Endothelial cell (in vitro differentiated cells): Measurements from ENCODE around the gene HDAC11. TPM values are rescaled to one million over a fixed set of nuclear protein-coding genes. Genes with fewer than 3 reads are reported as not detected.

Experiments
- DNase-seq: peaks from one replicate; pipeline ENCODE4 v3.0.0; 2021; ENCODE audit warnings: low spot score
- H3K27ac Mint-ChIP-seq: one replicate; pipeline ENCODE4 v1.8.0; 2021; ENCODE audit warnings: mixed read lengths, inconsistent platforms; ENCODE audit not compliant: unreplicated experiment
- H3K27me3 Mint-ChIP-seq: one replicate; pipeline ENCODE4 v1.8.0; 2021; ENCODE audit warnings: mild to moderate bottlenecking, moderate library complexity, mixed read lengths, inconsistent platforms; ENCODE audit not compliant: unreplicated experiment
- H3K36me3 Mint-ChIP-seq: one replicate; pipeline ENCODE4 v1.8.0; 2021; ENCODE audit warnings: mild to moderate bottlenecking, low read depth, mixed read lengths, inconsistent platforms; ENCODE audit not compliant: unreplicated experiment
- H3K4me1 Mint-ChIP-seq: one replicate; pipeline ENCODE4 v1.8.0; 2021; ENCODE audit warnings: mild to moderate bottlenecking, mixed read lengths, inconsistent platforms; ENCODE audit not compliant: unreplicated experiment
- H3K4me3 Mint-ChIP-seq: one replicate; pipeline ENCODE4 v1.8.0; 2021; ENCODE audit warnings: mild to moderate bottlenecking, mixed read lengths, inconsistent platforms; ENCODE audit not compliant: unreplicated experiment
- H3K9me3 Mint-ChIP-seq: one replicate; pipeline ENCODE4 v1.8.0; 2021; ENCODE audit warnings: mixed read lengths, inconsistent platforms; ENCODE audit not compliant: unreplicated experiment
- total RNA-seq: library from RNA; stranded (reverse); fragmentation: NEBNext Ultra II Directional; extraction: Animal tissue kit (Norgen Biotek cat#: 25700); gene quantifications from one replicate; pipeline ENCODE4 v1.2.1, GENCODE V29; 2021; ENCODE audit not compliant: unreplicated experiment
- TF ChIP-seq, protein P1 (sequence below): fragments of 200-600 bp; sonication (generic); IDR thresholded peaks from one replicate; pipeline ENCODE4 v1.5.0; 2021; ENCODE audit warnings: antibody characterized with exemption; ENCODE audit not compliant: unreplicated experiment

The HDAC11 gene
- total RNA-seq, 1 donor from 2014 or later = 14.8 TPM

DNA sequence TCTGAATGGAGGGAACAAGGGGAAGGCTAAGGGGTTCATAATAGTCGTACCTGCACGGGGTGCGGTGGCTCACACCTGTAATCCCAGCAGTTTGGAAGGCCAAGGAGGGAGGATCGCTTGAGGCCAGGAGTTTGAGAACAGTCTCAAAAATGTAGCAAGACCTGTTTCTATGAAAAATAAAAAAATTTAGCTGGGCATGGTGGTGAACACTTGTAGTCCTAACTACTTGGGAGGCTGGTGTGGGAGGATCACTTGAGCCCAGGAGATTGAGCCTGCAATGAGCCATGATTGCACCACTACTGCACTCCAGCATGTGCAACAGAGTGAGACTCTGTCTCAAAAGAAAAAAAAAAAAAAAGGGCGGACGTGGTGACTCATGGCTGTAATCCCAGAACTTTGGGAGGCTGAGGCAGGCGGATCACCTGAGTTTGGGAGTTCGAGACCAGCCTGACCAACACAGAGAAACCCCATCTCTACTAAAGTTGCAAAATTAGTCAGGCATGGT is 17.9 kb upstream of the HDAC11 start:
- H3K27me3 Mint-ChIP-seq = no peaks in the 10 kb centered on the region
- DNase-seq = no peak
- TF ChIP-seq, protein P1, sequence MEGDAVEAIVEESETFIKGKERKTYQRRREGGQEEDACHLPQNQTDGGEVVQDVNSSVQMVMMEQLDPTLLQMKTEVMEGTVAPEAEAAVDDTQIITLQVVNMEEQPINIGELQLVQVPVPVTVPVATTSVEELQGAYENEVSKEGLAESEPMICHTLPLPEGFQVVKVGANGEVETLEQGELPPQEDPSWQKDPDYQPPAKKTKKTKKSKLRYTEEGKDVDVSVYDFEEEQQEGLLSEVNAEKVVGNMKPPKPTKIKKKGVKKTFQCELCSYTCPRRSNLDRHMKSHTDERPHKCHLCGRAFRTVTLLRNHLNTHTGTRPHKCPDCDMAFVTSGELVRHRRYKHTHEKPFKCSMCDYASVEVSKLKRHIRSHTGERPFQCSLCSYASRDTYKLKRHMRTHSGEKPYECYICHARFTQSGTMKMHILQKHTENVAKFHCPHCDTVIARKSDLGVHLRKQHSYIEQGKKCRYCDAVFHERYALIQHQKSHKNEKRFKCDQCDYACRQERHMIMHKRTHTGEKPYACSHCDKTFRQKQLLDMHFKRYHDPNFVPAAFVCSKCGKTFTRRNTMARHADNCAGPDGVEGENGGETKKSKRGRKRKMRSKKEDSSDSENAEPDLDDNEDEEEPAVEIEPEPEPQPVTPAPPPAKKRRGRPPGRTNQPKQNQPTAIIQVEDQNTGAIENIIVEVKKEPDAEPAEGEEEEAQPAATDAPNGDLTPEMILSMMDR = no peak
- H3K36me3 Mint-ChIP-seq = no peaks in the 10 kb centered on the region
- no peaks in the 10 kb centered on the region for H3K4me1 Mint-ChIP-seq
- H3K4me3 Mint-ChIP-seq = no peak overlapping the region
- H3K27ac Mint-ChIP-seq = no peak overlapping the region
- no peaks in the 10 kb centered on the region for H3K9me3 Mint-ChIP-seq

DNA sequence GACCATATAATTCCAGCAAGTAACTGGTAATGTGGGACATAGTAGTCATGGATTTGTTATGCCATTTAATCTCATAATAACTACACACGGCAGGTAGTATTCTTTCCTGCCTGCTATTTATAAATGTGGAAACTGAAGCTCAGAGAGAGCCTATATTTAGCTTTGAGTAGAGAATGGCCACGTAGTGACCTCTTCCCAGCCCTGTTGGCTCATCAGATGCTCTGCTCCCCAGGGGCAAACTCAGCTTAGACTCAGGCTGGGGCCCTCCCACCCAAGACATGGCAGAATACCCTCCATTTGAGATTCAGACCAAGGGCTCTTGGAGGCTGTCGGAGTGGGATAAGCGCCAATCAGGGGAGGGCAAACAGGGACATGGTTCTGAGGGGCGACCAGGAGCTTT is 17.3 kb upstream of the HDAC11 start:
- H3K9me3 Mint-ChIP-seq = no peaks in the 10 kb centered on the region
- no peak overlapping the region for H3K4me3 Mint-ChIP-seq
- TF ChIP-seq, protein P1 = no peak
- H3K4me1 Mint-ChIP-seq = no peaks in the 10 kb centered on the region
- DNase-seq = no peak
- no peak overlapping the region for H3K27ac Mint-ChIP-seq
- no peaks in the 10 kb centered on the region for H3K27me3 Mint-ChIP-seq
- no peaks in the 10 kb centered on the region for H3K36me3 Mint-ChIP-seq

DNA sequence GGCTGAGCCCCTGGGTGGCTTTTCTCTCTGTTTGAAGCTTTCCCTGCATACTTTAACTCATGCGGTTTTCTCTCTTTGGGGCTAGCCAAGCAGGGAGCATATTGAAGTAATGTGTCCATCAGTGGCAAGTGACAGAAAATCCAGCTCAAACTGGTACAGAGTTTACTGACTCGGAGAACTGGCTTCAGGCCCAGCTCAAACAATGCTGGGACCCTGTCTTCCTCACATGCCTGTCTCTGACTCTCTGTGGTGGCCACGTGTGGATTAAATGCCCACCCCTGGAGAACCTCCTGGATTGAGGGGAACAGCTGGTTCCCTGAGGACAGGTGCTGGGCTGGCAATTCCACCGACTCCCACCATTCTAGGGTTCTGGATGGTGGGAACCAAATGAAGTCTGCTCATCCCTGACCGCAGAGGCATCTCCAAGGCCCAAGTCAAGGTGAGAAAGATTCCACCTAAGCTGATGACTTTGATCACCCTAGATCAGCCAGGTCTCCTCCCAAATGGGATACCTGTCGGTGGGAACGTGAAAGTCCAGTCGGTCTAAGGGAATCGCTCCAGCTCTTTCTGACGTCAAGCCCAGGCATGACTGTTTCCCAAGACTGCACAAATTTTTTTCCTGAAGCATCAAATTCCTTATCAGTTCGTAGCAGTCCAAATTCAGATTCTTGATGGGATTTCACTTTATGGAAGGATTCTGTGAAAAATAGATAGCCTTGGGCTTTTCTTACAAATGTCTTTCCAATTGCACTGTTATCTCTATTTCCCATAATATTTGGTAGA is 16.3 kb upstream of the HDAC11 start:
- Mint-ChIP-seq H3K36me3 (no peaks in the 10 kb centered on the region), H3K27ac (no peak overlapping the region), H3K4me3 (no peak overlapping the region), H3K4me1 (no peaks in the 10 kb centered on the region), H3K27me3 (no peaks in the 10 kb centered on the region), H3K9me3 (no peaks in the 10 kb centered on the region)
- TF ChIP-seq, protein P1 = no peak
- DNase-seq = no peak

DNA sequence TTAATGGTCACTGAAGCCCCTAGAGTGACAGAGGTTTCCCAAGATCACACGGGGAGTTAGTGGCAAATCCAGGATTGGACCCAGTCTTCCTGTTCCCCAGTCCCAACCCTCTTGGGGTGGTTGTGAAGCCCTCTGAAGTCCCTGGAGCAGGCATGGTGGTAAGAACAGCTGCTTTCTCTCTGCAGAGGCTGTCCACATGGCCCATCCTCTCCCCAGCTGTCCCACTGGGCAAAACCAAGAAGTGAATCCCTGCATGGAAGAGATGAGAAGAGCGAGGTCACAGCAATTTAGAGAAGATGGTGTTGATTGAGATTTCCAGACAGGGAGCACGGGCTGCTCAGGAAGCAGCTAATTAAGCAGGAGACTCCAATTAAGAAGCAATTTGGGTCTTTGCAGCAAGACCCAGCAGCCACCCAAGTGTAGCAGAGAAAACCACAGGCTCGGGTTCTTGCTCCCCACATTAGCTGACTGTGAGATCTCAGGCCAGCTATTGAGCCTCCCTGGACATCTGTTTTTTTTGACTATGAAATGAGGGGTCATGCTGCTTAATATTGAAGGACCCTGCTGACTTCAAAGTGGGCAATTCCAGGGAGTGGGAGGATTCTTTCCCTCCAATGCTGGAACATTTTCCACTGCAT is 14.8 kb upstream of the HDAC11 start:
- Mint-ChIP-seq H3K27me3 (no peaks in the 10 kb centered on the region), H3K4me3 (no peak overlapping the region), H3K36me3 (no peaks in the 10 kb centered on the region), H3K9me3 (no peaks in the 10 kb centered on the region), H3K4me1 (no peaks in the 10 kb centered on the region), H3K27ac (no peak overlapping the region)
- TF ChIP-seq, protein P1 = no peak
- DNase-seq = no peak

DNA sequence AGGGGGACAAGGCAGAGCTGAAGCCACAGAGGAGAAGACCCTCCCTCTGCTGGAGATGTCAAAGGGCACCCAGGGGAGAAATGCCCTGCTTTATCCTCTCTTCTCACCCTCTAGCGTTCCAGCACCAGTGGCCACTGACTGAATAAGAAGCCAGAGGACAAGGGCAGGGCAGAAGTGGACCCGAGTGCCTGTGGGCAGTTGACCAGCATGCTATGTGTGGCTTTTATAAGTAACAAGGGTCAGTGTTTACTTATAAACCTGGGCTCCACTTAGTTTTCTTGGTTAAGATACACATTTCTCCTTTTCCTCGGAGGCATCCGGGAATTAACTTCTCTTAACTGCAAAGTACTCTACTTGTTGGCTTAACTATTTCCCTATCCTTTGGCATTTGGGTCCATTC is 13.3 kb upstream of the HDAC11 start:
- H3K9me3 Mint-ChIP-seq = no peaks in the 10 kb centered on the region
- H3K4me3 Mint-ChIP-seq = no peak overlapping the region
- DNase-seq = no peak
- no peaks in the 10 kb centered on the region for H3K27me3 Mint-ChIP-seq
- TF ChIP-seq, protein P1 = no peak
- H3K4me1 Mint-ChIP-seq = peaks cover 2% of the 10 kb centered on the region
- H3K27ac Mint-ChIP-seq = no peak overlapping the region
- no peaks in the 10 kb centered on the region for H3K36me3 Mint-ChIP-seq
